Measurements from ENCODE around the gene HELQ.
A peak's percentile ranks its signal among the peaks of the same experiment; 100 is the strongest.
"Not testable (repeated sequence)": the region's sequence is repeated elsewhere in the genome, so short reads cannot be mapped to it uniquely, and the experiment has no call there.

HELQ gene, protein sequence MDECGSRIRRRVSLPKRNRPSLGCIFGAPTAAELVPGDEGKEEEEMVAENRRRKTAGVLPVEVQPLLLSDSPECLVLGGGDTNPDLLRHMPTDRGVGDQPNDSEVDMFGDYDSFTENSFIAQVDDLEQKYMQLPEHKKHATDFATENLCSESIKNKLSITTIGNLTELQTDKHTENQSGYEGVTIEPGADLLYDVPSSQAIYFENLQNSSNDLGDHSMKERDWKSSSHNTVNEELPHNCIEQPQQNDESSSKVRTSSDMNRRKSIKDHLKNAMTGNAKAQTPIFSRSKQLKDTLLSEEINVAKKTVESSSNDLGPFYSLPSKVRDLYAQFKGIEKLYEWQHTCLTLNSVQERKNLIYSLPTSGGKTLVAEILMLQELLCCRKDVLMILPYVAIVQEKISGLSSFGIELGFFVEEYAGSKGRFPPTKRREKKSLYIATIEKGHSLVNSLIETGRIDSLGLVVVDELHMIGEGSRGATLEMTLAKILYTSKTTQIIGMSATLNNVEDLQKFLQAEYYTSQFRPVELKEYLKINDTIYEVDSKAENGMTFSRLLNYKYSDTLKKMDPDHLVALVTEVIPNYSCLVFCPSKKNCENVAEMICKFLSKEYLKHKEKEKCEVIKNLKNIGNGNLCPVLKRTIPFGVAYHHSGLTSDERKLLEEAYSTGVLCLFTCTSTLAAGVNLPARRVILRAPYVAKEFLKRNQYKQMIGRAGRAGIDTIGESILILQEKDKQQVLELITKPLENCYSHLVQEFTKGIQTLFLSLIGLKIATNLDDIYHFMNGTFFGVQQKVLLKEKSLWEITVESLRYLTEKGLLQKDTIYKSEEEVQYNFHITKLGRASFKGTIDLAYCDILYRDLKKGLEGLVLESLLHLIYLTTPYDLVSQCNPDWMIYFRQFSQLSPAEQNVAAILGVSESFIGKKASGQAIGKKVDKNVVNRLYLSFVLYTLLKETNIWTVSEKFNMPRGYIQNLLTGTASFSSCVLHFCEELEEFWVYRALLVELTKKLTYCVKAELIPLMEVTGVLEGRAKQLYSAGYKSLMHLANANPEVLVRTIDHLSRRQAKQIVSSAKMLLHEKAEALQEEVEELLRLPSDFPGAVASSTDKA

DNA sequence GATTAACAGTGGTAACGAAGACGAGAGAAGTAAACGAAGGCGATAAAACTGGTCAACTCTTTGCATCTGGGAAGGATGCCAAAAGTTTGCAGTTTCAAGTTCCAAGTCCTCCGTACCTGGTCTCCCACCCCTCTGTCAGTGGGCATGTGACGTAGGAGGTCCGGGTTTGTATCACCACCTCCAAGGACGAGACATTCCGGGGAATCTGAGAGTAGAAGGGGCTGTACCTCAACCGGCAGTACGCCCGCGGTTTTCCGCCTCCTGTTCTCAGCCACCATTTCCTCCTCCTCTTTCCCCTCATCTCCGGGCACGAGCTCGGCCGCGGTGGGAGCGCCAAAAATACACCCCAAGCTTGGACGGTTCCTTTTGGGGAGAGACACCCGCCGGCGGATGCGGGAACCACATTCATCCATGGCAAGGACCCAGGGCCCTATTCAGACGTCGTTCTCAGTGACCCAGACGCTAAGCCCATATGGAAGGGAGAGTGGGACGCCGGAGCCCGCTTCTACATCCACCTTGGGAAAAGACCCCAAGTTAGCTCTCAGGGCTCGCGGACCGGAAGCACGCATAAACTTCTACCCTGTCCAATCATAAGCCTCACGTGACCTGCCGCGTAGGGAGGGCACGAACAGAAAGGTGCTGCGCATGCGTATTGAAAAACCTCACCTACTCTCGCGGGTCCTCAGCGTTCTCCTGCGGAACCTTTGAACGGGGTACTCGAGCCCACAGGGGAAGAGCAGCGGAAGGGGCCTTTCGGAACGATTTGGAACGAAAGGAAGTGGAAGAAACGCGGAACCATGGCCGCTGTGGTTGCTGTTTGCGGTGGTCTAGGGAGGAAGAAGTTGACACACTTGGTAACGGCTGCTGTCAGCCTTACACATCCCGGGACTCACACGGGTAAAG is at the start of gene HELQ, which contains the start of gene MRPS18C:
Gene HELQ (minus strand): TSS at position 543 of the 903 bp plus-strand sequence. CDS start 130 bp downstream, at position 413.
Gene MRPS18C (plus strand): TSS at position 778 of the 903 bp plus-strand sequence. CDS start 20 bp downstream, at position 798.
- peak; percentile 99 for DNase-seq (ENCODE audit: low read depth)

DNA sequence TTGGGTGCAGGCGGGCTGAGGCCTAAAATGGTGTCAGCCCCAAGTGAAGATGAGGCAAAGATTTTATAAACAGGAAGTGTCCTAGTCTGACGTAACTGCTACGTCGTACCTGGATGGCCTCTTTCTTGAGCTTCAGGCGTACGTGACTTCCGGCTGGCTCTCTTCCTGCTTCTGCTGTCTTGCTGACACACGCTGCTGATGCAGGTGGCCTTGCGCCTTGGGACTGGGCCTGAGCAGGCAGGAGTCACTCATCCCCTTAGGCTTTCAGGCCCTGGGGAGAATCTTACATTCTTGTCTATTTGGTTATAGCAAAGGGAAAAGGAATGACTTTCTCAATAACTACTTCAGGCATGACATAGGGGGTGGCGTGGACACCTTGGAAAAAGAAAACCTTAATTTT is 49.4 kb upstream of the HELQ start:
- DNase-seq (ENCODE audit: low read depth), result no peak

DNA sequence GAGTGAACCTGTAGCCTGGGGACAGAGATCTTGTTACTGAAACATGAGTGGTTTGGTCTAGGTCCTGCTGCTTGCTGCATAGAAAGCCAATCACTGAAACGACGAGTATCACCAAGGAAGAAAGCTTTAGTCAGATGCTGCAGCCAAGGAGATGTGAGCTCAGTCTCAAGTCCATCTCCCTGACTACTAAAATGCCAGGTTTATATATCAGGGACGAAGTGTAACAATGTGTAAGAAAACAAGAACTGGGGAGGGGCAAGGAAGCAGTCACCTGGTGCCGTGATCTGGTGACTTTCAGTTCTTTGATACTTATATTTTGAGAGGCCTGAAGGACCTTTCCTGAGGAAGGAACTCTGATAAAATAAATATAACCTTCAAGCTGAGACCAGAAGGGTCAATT is 48.9 kb upstream of the HELQ start:
- no peak for DNase-seq (ENCODE audit: low read depth)

DNA sequence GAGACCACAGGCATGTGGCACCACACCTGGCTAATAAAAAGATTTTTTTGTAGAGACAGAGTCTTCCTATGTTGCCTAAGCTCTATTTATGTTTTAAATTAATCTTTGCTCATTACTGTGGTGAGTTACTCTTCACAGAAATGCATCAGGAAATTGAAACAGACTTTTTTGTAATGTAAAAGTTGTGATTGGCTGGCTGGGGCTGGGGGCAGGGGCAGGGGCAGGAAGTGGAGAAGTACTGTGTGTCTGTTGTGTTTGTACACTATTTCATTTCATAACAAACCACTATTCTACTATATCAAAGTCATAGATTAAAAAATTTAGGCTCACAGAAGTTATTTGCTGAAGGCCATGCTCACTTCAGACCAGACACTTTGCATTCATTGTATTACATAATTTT is 48.4 kb upstream of the HELQ start:
- no peak for DNase-seq (ENCODE audit: low read depth)

DNA sequence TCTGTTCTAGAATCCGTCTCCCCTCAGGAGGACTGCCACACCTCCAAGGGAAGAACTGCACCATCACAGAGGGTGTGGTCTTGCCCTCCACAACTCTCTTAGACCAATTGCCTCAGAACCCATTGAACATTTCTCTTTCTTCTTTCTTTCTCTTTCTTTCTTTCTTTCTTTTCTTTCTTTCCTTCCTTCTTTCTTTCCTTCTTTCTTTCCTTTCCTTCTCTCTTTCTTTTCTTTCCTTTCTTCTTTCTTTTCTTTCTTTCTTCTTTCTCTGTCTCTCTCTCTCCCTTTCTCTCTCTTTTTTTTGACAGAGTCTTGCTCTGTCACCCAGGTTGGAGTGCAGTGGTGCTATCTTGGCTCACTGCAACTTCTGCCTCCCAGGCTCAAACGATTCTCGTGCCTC is 46.0 kb upstream of the HELQ start:
- not testable (repeated sequence) for DNase-seq (ENCODE audit: low read depth)

DNA sequence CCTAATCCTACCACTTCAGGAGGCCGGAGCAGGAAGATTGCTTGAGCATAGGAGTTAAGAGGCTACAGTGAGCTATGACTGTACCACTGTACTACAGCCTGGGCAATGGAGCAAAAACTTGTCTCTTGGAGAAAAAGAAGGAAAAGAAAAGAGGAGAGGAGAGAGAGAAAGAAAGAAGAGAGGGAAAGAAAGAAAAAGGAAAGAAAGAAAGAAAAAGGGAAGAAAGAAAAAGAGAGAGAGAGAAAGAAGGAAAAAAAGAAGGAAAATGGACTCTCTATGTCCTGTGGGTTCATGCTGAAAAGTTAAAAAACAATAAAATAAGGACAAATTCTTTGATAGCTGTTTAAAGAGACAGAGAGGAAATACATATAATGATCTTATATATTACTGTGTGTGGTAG is 42.6 kb upstream of the HELQ start:
- DNase-seq (ENCODE audit: low read depth), result no peak

DNA sequence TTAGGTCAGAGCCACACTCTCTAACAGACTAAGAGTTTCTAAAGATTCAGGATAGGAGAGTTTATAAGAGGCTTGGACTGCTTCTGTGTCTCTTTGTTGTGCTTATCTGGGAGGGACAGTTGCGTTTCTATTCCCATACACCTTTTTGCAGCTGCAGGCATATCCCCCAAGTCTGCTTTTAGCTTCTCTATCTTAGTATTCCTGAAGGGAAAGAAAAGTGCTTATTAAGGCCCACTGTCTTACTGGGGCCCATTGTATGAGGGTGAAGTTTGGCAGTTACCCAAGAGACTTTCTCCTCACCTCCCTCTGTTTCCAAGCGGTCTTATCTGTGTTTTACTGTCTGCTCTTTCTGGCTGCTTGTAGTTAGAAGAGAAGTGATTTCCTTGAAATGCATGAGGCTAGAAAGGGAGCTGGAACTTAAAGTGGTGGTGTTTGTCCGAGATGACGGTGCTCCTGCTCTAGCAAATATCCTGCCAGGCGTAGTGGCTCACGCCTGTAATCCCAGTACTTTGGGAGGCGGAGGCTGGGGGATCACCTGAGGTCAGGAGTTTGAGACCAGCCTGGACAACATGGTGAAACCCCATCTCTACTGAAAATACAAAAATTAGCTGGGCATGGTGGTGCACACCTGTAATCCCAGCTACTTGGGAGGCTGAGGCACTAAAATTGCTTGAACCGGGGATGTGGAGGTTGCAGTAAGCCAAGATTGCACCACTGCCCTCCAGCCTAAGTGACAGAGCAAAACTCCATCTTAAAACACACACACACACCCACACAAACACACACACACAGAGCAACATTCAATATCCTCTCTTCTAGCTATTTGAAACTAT is 40.7 kb upstream of the HELQ start:
- not testable (repeated sequence) for DNase-seq (ENCODE audit: low read depth)

DNA sequence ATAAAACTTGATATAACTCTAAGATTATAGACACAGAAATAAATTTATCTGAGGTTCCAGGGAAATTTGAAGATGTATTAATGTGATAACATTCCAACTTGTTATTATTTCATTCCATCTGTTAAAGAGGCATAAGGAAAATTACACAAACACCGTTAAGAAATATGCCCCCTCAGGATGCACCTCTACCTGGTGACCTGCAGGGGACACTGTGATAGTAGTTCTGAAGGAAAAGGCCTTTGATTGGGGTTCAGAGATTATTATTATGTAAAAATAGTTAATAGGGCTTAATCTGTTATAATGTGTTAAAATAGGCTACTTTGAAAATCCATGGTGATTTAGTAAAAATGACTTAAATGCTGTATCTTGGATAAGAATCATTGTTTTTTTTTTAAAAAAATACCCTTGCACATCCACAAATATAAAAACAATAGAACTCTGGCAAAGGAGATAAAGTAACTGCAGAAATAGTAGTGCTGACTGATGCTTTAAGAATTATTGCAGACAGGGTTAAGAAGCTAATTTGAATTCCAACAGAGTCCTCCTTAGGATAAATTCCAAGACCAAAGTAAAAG is 35.3 kb upstream of the HELQ start:
- DNase-seq (ENCODE audit: low read depth), result peak; percentile 5

DNA sequence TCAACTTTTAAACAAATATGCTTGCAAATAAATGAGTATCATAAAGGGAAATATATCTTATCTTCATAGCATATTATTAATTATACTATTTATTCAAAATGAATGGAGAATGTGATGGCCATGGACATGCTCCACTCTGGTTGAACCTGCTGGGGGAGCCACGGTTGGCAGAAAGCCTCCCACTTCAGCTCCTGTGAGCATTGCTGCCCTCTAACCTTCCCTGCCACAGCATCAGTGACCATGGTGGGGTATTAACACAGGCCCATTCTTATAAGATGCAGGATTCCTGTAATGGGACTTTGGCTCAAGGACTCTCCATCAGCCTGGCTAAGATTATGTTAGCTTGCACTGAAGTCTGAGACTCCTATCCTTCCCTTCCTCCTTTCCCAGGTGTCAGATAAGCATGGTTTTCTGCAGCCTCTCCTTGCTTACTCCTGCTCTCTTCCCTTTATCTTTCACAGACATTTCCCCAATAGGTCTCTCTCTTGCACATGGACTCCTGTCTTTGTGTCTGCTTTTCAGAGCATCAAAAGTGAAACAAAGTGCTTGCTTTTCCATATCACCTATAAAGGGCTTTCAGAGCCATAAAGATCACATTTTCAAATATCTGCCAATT is 34.2 kb upstream of the HELQ start:
- DNase-seq (ENCODE audit: low read depth), result no peak

DNA sequence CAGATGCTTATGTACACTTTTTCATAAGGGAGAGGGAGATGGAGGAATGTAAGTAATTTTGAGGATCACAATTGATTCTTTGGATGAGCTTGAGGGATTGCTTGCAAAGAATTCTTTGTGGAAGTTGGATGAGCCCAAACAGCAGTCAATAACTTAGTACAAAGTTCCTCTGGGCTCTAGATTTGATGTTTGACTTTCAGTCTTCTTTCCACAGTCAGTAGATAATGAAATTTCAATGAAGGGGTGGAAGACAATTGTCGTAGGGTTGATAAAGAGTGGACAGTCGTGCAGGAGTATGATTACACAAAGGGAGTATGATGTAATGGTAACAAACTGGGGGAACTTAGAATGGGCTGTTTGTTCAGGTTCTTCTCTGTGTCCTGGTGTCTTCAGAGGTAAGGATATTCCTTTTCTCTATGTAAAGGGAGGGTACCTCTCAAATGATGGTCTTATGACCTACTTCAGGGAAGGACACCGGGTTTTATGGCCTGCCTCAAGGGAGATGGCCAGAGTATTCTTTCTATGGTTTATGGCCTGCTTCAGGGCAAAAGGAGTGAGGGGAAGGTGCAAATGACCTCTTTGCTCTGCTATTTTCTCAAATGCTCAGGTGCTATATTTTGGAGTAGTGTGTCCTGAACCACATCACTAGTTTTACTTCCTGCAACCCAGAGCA is 31.0 kb upstream of the HELQ start:
- DNase-seq (ENCODE audit: low read depth), result no peak

DNA sequence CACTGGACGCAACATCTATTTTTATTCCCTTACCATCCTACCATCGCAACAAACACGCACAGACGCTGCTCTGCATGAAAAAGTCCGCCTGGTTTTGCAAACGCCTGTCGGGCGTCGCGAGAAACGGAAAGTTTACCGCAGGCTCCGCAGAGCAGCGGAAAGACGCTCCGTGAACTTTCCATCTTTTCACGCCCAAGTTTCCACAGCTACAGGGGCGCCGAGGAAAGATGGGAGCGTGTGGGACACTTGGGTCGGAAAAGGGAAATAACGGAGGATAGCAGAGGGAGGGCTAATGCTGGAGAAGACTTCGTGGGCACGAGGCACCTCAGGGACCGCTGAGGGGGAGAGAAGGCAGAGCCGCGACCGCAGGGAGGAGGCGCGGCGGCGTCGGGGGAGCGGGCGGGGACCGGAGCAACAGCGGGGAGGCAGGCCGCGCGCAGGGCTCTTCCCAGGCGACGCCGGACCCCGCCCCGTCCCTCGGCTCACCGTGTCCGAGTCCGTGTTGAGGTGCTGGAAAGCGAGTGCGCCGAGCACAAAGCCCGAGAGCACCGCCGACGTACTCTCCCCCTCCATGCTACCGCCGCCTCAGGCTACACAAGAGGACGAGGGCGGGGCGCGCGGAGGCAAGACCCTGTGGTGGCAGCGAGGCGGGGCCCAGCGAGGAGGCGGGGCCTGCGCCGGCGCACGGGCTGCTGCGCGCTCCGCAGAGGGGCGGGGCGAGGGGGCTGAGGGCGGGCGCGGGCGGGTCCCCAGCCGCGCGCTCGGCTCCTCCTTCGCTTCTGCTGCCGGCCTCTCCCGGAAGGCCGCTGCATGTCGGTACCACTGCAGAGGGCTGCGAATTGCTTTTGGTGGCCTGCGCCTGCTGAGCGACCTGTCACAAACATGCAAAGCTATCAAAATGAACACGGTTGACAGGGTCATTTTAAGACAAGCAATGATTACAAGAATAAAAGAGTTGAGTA is 29.2 kb upstream of the HELQ start, which contains the start of gene ABRAXAS1:
Gene ABRAXAS1 (minus strand): TSS at position 601 of the 962 bp plus-strand sequence. CDS start 28 bp downstream, at position 573.
- peak; percentile 85 for DNase-seq (ENCODE audit: low read depth)

DNA sequence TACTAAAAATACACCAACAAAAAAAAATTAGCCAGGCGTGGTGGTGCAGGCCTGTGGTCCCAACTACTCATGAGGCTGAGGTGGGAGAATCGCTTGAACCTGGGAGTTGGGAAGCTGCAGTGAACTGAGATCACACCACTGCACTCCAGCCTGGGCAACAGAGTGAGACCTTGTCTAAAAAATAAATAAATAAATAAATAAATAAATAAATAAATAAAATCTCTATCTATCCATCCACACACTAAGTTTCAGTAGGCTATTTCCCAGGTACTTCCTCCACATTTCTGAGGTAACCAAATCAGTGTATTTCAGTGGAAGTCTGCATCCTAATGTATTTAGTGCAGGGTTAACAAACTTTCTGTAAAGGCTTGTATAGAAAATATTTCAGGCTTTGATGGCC is 18.3 kb upstream of the HELQ start:
- DNase-seq (ENCODE audit: low read depth), result no peak

DNA sequence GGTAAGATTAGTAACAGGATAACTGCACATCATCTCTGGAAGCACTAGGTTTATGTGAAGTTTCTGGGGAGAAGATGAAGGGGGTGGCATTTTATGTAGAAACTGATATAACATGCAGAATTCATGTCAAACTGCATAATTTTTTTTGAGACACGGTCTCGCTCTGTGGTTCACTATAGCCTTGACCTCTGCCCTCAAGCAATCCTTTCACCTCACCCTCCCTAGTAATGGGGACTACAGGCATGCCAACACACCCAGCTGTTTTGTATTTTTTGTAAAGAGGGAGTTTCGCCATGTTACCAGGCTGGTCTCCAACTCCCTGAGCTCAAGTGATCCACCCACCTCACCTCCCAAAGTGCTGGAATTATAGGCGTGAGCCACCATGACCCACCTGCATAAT is 17.8 kb upstream of the HELQ start:
- no peak for DNase-seq (ENCODE audit: low read depth)

DNA sequence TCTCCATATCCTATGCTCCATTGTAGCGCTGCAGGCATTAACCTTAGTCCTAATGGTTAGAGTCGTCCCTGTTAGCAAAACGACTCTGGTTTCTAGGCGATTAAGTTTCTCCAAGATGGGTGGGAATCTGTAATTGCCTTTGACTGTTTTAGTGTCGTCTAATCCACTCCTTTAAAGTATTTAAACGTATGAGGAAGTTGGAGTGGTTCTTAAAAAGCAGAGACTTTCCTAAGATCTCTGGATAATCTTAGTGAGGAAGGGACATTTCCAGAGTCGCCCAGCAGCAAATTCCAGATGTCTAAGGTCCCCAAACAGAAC is 520 bp upstream of the HELQ start:
- no peak for DNase-seq (ENCODE audit: low read depth)

DNA sequence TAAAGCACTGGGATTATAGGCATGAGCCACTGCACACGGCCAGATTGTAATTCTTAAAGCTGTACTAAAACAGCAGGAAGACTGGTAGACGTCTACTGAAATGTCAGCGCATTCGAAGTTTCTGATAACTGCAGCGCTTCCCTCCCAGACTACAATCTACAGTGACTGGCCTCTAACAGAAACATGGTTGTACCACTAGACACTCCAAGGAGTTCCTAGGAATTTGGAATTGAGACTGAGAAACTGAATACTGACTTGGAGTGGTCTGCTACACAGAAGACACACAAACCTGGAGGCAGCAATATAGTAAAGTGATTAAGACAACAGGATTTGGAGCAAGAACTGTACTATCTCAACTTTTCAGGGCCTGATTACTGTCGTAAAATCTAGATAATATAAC is 937 bp downstream of the HELQ start:
- DNase-seq (ENCODE audit: low read depth), result no peak

DNA sequence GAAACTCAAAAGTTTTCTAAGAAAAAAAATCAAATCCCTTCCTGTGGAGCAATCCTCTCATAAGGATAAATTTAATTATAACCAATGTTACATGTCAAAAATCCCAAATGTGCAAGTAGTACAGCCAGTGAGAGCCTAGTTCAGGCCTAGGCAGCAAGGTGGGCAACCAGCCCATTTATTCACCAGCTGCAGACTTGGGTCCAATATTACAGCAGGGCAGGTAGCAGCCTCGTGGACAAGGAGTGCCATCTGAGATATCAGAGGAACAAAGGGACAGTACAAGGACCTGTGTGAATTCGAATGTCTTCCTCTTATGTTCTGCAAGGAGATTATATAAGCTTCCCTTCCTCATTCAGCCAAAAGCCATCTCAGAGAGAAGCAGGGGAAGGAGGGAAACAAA is 6.6 kb downstream of the HELQ start:
- no peak for DNase-seq (ENCODE audit: low read depth)

DNA sequence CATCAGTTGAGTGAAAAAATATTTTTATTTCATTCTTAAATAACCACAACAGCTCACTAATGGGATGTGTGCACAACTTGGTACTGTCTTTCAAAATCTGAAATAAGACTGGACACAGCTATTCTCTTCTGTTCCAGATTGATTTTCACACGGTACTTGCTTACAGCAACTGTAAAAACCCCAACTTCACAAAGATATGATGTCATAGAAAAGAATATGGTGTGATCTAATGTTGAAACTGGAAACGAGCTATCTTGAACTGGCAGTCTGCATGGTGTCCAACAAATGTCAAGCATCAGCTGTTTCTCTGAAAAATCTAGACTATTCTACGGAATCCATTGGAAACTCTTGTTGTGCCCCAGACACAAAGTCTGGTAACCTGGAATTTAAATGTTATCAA is 14.7 kb downstream of the HELQ start:
- DNase-seq (ENCODE audit: low read depth), result no peak

All from stromal cell of bone marrow (primary cell).